Mesothelial cell of epicardium (in vitro differentiated cells): ENCODE measurements around the gene ZNF431. TPM values are rescaled to one million over a fixed set of nuclear protein-coding genes. Genes with fewer than 3 reads are reported as not detected.
"Not testable (repeated sequence)": the region's sequence is repeated elsewhere in the genome, so short reads cannot be mapped to it uniquely, and the experiment has no call there.

Experiments
- DNase-seq, 2 experiments: peaks; one replicate each; pipeline ENCODE4 v3.0.0; 2021; ENCODE audit warnings: low spot score in 2 of 2; ENCODE audit not compliant: unreplicated experiment in 2 of 2
- H3K27ac Mint-ChIP-seq: 2 replicates; pipeline ENCODE4 v1.8.0; 2021; ENCODE audit warnings: mixed read lengths
- H3K27me3 Mint-ChIP-seq: 2 replicates; pipeline ENCODE4 v1.8.0; 2021; ENCODE audit warnings: low read depth, mixed read lengths
- H3K36me3 Mint-ChIP-seq: 2 replicates; pipeline ENCODE4 v1.8.0; 2021; ENCODE audit warnings: mixed read lengths
- H3K4me1 Mint-ChIP-seq: 2 replicates; pipeline ENCODE4 v1.8.0; 2021; ENCODE audit warnings: mixed read lengths
- H3K4me3 Mint-ChIP-seq: 2 replicates; pipeline ENCODE4 v1.8.0; 2021; ENCODE audit warnings: mild to moderate bottlenecking, moderate library complexity, mixed read lengths
- H3K9me3 Mint-ChIP-seq: 2 replicates; pipeline ENCODE4 v1.8.0; 2021; ENCODE audit warnings: mixed read lengths
- total RNA-seq: library from RNA; stranded (reverse); gene quantifications from 3 replicates; pipeline ENCODE4 v1.2.1, GENCODE V29; 2021
- TF ChIP-seq, protein P1 (sequence below): fragments of 200-600 bp; sonication (generic); IDR thresholded peaks from one replicate; pipeline ENCODE4 v1.5.0; 2021; ENCODE audit warnings: antibody characterized with exemption; ENCODE audit not compliant: unreplicated experiment

Gene ZNF431
- total RNA-seq, 1 donor from 2014 or later: 39.4 TPM

GRCh38 chr19:21233691-21234090 is 91.9 kb downstream of the ZNF431 start:
- no peak overlapping the region for H3K27ac Mint-ChIP-seq
- H3K4me3 Mint-ChIP-seq: no peak overlapping the region
- H3K9me3 Mint-ChIP-seq: peaks cover 72% of the 10 kb centered on the region
- H3K27me3 Mint-ChIP-seq: no peaks in the 10 kb centered on the region
- TF ChIP-seq, protein P1, sequence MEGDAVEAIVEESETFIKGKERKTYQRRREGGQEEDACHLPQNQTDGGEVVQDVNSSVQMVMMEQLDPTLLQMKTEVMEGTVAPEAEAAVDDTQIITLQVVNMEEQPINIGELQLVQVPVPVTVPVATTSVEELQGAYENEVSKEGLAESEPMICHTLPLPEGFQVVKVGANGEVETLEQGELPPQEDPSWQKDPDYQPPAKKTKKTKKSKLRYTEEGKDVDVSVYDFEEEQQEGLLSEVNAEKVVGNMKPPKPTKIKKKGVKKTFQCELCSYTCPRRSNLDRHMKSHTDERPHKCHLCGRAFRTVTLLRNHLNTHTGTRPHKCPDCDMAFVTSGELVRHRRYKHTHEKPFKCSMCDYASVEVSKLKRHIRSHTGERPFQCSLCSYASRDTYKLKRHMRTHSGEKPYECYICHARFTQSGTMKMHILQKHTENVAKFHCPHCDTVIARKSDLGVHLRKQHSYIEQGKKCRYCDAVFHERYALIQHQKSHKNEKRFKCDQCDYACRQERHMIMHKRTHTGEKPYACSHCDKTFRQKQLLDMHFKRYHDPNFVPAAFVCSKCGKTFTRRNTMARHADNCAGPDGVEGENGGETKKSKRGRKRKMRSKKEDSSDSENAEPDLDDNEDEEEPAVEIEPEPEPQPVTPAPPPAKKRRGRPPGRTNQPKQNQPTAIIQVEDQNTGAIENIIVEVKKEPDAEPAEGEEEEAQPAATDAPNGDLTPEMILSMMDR: no peak
- H3K4me1 Mint-ChIP-seq: no peaks in the 10 kb centered on the region
- peaks cover 3% of the 10 kb centered on the region for H3K36me3 Mint-ChIP-seq
- DNase-seq: no peak

DNA sequence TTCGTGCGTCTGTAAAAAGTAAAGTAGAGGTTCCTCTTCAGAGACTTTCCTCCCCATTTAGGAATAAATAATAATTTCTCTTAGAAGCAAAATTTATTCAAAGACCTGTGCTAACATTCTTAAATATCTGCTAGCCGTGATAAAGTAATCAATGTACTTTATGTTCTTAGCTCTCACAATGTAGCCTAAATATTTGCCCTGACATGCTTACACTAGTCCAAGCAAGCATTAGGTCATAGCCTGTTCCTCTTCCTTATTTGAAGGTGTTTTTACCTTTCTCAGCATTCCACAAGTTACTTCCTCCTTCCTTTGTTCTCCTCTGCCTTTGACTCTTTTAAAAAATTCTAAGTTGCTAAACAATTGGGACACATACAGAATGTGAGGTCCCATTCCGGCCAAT is 94.9 kb downstream of the ZNF431 start:
- H3K4me3 Mint-ChIP-seq, H3K36me3 Mint-ChIP-seq, H3K27me3 Mint-ChIP-seq, H3K27ac Mint-ChIP-seq, H3K4me1 Mint-ChIP-seq, DNase-seq: not testable (repeated sequence)
- peaks cover 55% of the 10 kb centered on the region for H3K9me3 Mint-ChIP-seq

DNA sequence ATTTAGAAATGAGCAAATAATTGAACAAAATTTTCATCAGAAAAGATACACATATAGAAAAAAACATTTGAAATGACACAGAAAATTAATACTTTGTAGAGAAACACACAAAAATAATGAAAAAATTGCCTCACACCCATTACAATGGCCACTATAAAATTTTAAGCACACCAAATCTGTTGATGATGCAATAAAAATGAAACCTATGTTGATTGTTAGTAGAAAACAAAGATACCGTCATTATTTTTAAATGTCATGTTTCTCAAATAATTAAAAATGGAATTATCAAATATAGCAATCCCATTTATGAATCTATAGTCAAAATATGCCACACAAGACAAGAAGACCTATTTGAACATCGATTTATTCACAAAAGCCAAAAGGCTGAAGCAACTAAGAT is 96.8 kb downstream of the ZNF431 start:
- no peak overlapping the region for H3K4me3 Mint-ChIP-seq
- peaks cover 46% of the 10 kb centered on the region for H3K9me3 Mint-ChIP-seq
- no peak overlapping the region for H3K27ac Mint-ChIP-seq
- H3K36me3 Mint-ChIP-seq: no peaks in the 10 kb centered on the region
- TF ChIP-seq, protein P1: no peak
- no peaks in the 10 kb centered on the region for H3K27me3 Mint-ChIP-seq
- no peak for DNase-seq
- no peaks in the 10 kb centered on the region for H3K4me1 Mint-ChIP-seq

Other genes with a start within 250 kb of the ZNF431 start
- gene ZNF85, start 218.8 kb upstream of the ZNF431 start, total RNA-seq: 18.2 to 18.6 TPM (median 18.5 TPM) in 3 replicates
- 18.8 to 23.1 TPM (median 22.6 TPM) in 3 replicates for gene ZNF430, start 121.4 kb upstream of the ZNF431 start, total RNA-seq
- gene ZNF714, start 59.8 kb upstream of the ZNF431 start, total RNA-seq: 32.4 to 33.5 TPM (median 33.1 TPM) in 3 replicates
- gene ZNF708, start 187.4 kb downstream of the ZNF431 start, total RNA-seq: 27.4 to 30.1 TPM (median 29.7 TPM) in 3 replicates
- 40.8 to 45.0 TPM (median 42.5 TPM) in 3 replicates for gene ZNF738, start 217.0 kb downstream of the ZNF431 start, total RNA-seq